Activated T-helper 9 cell treated with anti-CD3 and anti-CD28 coated beads, Interleukin-2, amount 50 U/mL, for 16 hours (primary cell): ENCODE data around the gene DNAJC11.
"Not testable (repeated sequence)": the region's sequence is repeated elsewhere in the genome, so short reads cannot be mapped to it uniquely, and the experiment has no call there.

ENCODE experiments used
- DNase-seq: peaks from one replicate; pipeline ENCODE4 v3.0.0-alpha.2; 2020; ENCODE audit warnings: low read depth

The DNAJC11 gene

GRCh38 chr1:6701437-6702153 is at the start of gene DNAJC11:
TSS of gene DNAJC11 (minus strand) at chr1:6701816. CDS start at chr1:6701800, 16 bp downstream.
- peak; percentile 84 for DNase-seq

GRCh38 chr1:6750490-6750889 is 48.9 kb upstream of the DNAJC11 start:
- no peak for DNase-seq

- DNase-seq = no peak
Measured at GRCh38 chr1:6747674-6748073, 46.1 kb upstream of the DNAJC11 start.

GRCh38 chr1:6745073-6745472 is 43.5 kb upstream of the DNAJC11 start:
- DNase-seq = peak; percentile 7

GRCh38 chr1:6743189-6744101 is 41.8 kb upstream of the DNAJC11 start:
- no peak for DNase-seq

- not testable (repeated sequence) for DNase-seq
Measured at GRCh38 chr1:6742676-6743188, 41.1 kb upstream of the DNAJC11 start.

- DNase-seq = no peak
Measured at GRCh38 chr1:6738987-6739676, 37.5 kb upstream of the DNAJC11 start.

GRCh38 chr1:6732942-6733341 is 31.3 kb upstream of the DNAJC11 start:
- DNase-seq = no peak

- DNase-seq = no peak
Measured at GRCh38 chr1:6731905-6732304, 30.3 kb upstream of the DNAJC11 start.

GRCh38 chr1:6730880-6731279 is 29.3 kb upstream of the DNAJC11 start:
- DNase-seq = no peak

GRCh38 chr1:6730473-6730872 is 28.9 kb upstream of the DNAJC11 start:
- DNase-seq = no peak

- DNase-seq = peak; percentile 28
Measured at GRCh38 chr1:6727535-6727934, 25.9 kb upstream of the DNAJC11 start.

GRCh38 chr1:6726253-6726652 is 24.6 kb upstream of the DNAJC11 start:
- DNase-seq = no peak

GRCh38 chr1:6724517-6725141 is 23.0 kb upstream of the DNAJC11 start:
- DNase-seq = no peak

GRCh38 chr1:6723621-6724428 is 22.2 kb upstream of the DNAJC11 start:
- no peak for DNase-seq

- no peak for DNase-seq
Measured at GRCh38 chr1:6711174-6711573, 9.6 kb upstream of the DNAJC11 start.

- no peak for DNase-seq
Measured at GRCh38 chr1:6704746-6705145, 3.1 kb upstream of the DNAJC11 start.

GRCh38 chr1:6703016-6703415 is 1.4 kb upstream of the DNAJC11 start:
- DNase-seq = no peak

GRCh38 chr1:6700853-6701436 is 671 bp downstream of the DNAJC11 start:
- DNase-seq = no peak

GRCh38 chr1:6699915-6700314 is 1.7 kb downstream of the DNAJC11 start:
- DNase-seq = not testable (repeated sequence)

- DNase-seq = no peak
Measured at GRCh38 chr1:6695868-6696267, 5.7 kb downstream of the DNAJC11 start.
